Stimulated activated CD8-positive, alpha-beta memory T cell treated with anti-CD3 and anti-CD28 coated beads, Interleukin-15, amount 100 ng/mL, for 48 hours (primary cell): ENCODE measurements around the gene CNTNAP2.

Source experiments
- DNase-seq, 2 donors: peaks; one replicate each; pipeline ENCODE4 v3.0.0-alpha.2; 2020; ENCODE audit warnings: low read depth in 2 of 2

The CNTNAP2 gene

DNA sequence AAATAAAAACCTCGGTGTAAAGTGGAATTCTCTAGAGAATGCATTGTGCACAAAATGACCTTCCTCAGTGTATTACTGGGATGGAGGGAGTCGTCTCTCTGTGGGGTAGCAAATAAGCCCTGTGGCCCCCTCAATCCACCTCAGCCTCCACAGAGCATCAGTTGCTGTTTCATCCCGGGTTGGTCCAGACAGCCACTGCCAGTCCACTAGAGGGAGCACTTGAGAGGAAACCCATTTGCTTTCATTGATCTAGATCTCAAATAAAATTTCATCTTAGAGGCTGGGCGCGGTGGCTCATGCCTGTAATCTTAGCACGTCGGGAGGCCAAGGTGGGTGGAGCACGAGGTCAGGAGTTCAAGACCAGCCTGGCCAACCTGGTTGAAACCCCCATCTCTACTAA lies 1128.7 kb downstream of the CNTNAP2 start:
- DNase-seq: no peak

DNA sequence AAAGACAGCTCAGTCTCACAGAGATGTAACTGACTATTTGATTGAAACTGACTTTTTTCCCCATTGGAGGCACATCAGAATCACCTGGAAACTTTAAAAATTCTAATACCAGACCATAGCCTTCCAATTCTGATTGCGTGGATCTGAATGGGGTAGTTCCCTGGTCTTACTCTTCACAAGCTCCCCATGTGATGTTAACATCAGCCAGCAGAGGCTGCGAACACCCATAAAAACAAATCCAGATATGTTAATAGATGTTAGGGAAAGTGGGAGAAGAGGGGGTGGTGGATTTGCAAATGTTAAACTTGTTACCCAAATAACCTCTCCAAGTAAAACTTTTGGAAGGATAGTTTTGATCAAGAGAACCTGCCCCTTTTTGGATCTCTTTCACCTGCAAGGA lies 1133.4 kb downstream of the CNTNAP2 start:
- no peak for DNase-seq

- no peak for DNase-seq
These were observed 1135.2 kb downstream of the CNTNAP2 start for GRCh38 chr7:147251751-147252325.

DNA sequence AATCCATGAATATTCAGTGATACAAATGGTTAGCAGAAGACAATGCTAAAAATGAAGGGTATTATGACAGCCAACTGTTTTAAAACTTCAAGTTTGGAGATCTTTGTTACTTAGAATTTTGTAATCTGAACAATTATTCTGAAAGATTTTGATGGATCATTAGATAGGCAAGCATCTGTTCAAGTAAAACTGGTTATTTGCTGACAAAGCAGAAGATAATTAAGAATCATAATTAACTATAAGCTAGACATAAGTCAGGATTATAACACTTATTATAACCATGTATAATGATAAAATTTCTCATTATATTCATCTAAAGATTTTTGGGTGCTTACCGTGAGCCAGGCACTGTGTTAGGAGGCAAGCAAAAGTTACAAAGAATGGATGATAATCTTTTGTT lies 1145.1 kb downstream of the CNTNAP2 start:
- DNase-seq: no peak

GRCh38 chr7:147265528-147265927 lies 1148.9 kb downstream of the CNTNAP2 start:
- no peak for DNase-seq

DNA sequence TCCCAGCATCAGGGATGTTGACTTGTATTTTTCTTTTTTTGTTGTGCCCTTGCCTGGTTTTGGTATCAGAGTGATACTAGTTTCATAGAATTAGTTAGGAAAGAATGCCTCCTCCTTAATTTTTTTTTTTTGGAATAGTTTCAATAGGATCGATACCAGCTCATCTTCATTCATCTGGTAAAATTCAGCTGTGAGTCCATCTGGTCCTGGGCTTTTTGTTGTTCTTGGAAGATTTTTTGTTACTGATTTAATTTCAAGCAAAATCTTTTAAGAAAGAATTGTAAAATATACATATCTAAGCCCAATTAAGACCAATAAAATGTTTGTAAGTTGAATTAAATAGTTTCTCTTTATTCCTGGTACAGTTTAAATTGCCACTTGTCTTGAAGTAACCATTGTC lies 1159.5 kb downstream of the CNTNAP2 start:
- no peak for DNase-seq

- no peak for DNase-seq
These were observed 1160.3 kb downstream of the CNTNAP2 start for GRCh38 chr7:147276783-147277370.

DNA sequence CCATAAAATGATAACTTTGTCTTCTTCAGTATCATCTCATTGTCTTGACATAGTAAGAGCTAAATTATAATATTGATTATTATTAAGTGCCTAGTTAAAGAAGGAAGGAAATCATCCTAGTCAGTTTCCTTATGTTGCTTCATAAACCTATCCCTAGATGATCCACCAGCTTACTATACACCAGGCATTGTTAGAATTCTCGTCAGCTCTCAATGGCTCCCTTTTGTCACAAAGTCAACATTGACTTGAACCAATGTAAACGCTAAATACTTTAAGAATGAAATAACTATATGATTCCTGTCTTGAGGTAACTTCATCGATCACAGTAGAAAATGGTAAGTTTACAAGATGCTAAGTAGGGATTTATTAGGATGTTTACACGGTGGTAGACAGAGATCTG lies 1162.9 kb downstream of the CNTNAP2 start:
- no peak for DNase-seq

- DNase-seq: no peak
These were observed 1163.4 kb downstream of the CNTNAP2 start for GRCh38 chr7:147279964-147280374.

- no peak for DNase-seq
These were observed 1165.6 kb downstream of the CNTNAP2 start for GRCh38 chr7:147282204-147282603.

GRCh38 chr7:147296201-147296600 lies 1179.6 kb downstream of the CNTNAP2 start:
- DNase-seq: no peak

- no peak for DNase-seq
These were observed 1180.4 kb downstream of the CNTNAP2 start for GRCh38 chr7:147296986-147297385.

DNA sequence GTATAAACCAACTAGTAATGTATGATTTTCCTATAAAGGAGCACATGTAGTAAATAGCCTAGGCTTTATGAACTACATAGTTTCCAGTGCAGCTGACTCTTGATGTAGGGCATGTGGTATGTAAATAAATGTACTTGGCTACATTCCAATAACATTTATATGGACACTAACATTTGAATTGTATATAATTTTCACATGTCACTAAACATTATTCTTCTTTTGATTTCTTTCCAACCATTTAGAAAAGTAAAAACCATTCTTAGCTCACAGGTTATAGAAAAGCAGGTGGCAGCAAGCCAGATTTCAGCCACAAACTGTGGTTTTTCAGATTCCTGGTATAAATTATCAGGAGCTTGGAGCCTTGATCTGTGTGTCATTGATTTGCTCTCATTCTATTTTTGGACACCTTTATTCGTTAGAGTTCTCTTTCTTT lies 1182.0 kb downstream of the CNTNAP2 start:
- no peak for DNase-seq

- no peak for DNase-seq
These were observed 1183.7 kb downstream of the CNTNAP2 start for GRCh38 chr7:147300293-147300692.

DNA sequence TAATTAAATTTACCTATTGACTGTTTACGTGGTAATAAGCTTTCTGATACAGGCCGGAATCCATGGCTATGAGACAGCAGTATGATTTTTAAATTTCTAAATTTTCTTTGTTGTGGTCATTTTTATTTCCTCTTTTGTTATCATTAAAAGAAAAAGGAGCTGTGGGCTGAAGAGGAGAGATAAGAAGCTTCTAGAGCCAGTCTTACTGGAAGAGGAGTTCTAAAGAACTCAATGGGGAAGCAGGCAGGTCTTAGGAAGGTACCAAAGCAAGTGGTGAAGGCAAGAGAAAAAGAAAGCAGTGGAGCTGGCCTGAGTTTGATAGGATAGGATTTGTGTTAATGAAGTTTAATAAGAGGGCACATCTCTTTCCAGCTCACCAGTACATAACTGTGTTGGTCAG lies 1187.8 kb downstream of the CNTNAP2 start:
- no peak for DNase-seq

DNA sequence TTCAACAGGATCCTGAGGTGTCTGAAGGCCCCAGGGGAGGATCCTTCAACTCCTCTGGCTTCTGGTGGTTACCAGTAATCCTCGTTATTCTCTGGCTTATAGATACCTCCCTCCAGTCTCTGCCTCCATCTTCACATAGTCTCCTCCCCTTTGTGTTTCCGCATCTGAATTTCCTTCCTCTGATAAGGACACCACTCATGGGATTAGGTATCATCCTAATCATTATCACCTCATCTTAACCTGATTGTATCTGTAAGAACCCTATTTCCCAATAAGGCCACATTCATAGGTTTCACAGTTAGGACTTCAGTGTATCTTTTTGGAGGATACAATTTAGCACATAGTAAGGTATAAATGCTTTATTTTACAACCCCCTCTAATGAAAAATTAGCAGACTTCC lies 1189.2 kb downstream of the CNTNAP2 start:
- DNase-seq: no peak

- no peak for DNase-seq
These were observed 1191.9 kb downstream of the CNTNAP2 start for GRCh38 chr7:147308539-147308938.

- no peak for DNase-seq
These were observed 1194.7 kb downstream of the CNTNAP2 start for GRCh38 chr7:147311336-147311735.

DNA sequence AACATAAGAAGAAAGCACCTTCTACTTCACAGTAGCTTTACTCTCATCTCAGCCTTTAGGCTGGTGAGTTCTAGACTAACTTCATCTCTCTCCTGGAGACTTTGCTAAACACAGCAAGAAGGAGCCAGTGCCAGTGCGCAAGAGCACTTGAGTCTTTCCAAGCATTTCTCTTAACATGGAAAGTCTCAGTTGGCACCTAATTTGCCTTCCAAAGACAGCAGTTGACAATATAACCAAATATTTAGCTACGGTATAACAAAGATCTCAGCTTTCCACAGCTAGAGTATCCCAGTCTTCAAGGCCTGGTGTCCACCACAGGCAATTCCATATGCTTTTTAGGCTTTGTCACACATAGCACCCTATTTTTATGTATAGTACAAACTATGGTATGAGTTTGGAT lies 1204.9 kb downstream of the CNTNAP2 start:
- no peak for DNase-seq

GRCh38 chr7:147332988-147333387 lies 1216.4 kb downstream of the CNTNAP2 start:
- DNase-seq: no peak

- no peak for DNase-seq
These were observed 1246.5 kb downstream of the CNTNAP2 start for GRCh38 chr7:147363101-147363500.

DNA sequence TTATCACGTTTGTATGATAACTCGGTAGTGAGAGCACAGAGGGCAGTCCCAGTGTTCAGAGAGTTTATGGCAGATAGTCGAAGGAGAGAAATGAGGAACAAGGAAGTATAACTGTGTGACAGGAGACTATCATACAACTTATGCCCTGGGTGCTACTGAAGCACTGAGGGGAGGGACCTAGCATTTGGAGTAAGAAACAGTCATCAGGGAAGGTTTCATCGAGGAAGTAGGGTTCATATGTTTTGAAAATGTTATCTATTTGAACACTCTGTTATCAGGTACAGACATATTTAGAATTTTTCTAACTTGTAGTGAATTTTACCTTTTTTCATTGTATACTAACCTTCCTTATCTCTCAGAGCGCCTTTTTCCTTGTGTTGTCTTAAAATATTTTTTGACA lies 1259.6 kb downstream of the CNTNAP2 start:
- no peak for DNase-seq

- DNase-seq: no peak
These were observed 1264.3 kb downstream of the CNTNAP2 start for GRCh38 chr7:147380926-147381325.

GRCh38 chr7:147394329-147394728 lies 1277.7 kb downstream of the CNTNAP2 start:
- DNase-seq: no peak
